OCI-LY7 (cell line): ENCODE data around the gene SNTB2.

Source experiments
- EZH2phosphoT487 ChIP-seq: fragments of 200-600 bp; sonication (generic); IDR thresholded peaks from 2 replicates; pipeline ENCODE4 v1.6.1; 2018; ENCODE audit warnings: low read depth, borderline replicate concordance, mild to moderate bottlenecking, mixed run types, antibody characterized with exemption, low read length, moderate library complexity, mixed read lengths
- TF ChIP-seq, protein P1 (sequence below): fragments of 200-600 bp; sonication (generic); conservative IDR thresholded peaks from 2 replicates; pipeline ENCODE4 v1.5.1; 2014; ENCODE audit warnings: mild to moderate bottlenecking, antibody characterized with exemption, low read length, moderate library complexity, mixed read lengths

DNA sequence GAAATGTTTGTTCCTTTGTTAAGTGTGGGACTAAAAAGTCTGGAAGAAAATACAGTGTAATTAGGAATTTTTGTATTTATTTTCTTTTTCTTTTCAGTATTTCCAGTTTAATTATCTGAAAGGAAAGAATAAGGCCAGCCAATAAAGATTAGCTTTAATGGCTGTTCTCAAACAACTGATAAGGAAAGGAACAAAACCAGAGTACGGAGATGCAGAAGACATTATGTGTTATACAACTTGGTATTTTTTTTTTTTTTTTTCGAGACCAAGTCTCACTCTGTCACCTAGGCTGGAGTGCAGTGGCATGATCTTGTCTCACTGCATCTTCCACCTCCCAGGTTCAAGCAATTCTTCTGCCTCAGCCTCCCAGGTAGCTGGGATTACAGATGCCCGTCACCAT is 47.5 kb downstream of the SNTB2 start:
- TF ChIP-seq, protein P1, sequence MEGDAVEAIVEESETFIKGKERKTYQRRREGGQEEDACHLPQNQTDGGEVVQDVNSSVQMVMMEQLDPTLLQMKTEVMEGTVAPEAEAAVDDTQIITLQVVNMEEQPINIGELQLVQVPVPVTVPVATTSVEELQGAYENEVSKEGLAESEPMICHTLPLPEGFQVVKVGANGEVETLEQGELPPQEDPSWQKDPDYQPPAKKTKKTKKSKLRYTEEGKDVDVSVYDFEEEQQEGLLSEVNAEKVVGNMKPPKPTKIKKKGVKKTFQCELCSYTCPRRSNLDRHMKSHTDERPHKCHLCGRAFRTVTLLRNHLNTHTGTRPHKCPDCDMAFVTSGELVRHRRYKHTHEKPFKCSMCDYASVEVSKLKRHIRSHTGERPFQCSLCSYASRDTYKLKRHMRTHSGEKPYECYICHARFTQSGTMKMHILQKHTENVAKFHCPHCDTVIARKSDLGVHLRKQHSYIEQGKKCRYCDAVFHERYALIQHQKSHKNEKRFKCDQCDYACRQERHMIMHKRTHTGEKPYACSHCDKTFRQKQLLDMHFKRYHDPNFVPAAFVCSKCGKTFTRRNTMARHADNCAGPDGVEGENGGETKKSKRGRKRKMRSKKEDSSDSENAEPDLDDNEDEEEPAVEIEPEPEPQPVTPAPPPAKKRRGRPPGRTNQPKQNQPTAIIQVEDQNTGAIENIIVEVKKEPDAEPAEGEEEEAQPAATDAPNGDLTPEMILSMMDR: no peak
- no peak for TF ChIP-seq EZH2phosphoT487
